ENCODE results near the gene TMEM129. TPM values are rescaled to one million over a fixed set of nuclear protein-coding genes. Genes with fewer than 3 reads are reported as not detected.

Gene TMEM129
- total RNA-seq, 4 donors from 2014 or later, result 50.4 to 77.2 (median 57.6) TPM

DNA sequence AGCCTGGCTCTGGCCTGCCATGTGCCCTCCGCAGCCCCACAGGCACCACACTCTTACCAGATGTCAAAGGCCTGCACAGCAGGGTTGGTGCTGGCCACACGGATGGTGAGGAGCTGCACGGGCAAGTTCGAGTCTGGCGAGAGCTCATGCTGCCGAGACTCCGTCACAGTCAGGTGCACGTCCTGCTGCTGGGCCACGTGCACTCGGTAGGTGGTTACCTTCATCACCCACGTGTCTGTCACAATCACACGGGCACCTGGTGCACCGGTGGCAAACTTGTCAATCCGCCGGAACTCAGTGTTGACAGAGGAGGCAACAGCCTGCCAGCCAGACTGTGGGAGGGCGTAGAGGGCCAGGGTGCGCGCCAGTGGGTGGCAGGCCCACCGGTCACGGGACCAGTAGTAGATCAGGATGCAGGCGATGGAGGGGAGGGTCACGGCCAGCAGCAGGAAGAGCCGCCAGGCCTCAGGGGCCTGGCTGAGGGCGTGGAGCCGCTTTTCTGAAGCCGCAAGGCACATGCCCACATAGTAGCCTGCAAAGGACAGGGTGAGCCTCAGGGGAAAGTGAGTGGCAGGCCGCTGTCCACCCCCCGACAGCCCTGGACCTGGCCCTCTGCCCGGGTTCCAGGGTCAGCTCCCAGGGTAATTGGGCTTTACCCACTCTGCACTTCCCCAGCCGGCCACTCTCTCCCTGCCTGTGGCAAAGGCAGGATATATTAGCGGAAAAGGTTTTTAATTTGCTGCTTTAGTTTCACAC, 2.9 kb downstream of the TMEM129 start:
- WGBS, result 68% methylated on average over 24 of the region's 31 CpGs

DNA sequence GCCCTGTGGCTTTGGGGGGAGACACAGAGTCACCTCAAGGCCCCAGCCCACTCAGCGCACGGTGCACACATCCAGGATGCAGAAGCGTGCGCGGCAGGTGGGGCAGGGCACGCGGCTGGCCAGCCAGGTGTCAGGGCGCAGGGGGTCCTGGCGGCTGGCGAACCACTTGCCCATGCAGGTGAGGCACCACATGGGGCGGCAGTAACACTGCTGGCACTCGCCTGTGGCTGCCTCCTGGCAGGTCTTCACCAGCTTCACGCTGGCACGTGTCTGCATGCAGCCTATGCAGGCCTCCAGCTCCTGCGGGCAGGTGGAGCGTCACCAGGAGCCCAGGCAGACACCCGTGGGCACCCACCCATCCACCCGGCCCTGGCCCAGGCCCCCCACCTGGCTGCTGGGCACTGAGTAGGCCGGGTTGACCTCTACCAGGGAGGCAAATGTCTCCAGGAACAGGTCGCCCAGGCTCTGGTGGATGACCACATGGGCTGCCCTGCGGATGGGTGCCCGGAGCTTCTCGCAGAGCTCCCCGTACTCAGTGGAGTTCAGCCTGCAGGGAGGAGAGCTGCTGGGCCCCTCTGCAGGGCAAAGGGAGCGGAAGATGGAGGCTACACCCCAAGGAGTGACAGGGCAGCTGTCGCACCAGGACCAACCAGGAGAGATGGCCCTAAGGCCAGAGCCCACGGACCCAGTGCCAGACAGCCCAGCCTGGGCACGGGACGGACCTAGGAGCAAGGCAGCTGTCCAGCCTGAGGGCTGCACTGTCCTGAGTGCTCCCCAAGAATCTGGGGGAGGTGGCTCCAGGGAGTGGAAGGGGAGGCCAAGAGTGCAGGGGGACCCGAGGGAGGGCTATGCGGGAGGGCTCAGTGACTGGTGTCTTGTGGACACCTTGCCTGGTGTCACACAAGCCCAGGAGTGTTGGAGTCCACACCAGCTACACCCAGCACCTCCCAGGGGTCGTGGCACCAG, 3.7 kb downstream of the TMEM129 start:
- H3K4me1 ChIP-seq, result peaks cover 81% of the 10 kb centered on the region
- H3K27me3 ChIP-seq, result no peaks in the 10 kb centered on the region
- TF ChIP-seq EP300 (IDR thresholded peaks at IDR 0.05) (no peak), POLR2AphosphoS5 (IDR thresholded peaks at IDR 0.05) (no peak)
- TF ChIP-seq, protein P1, sequence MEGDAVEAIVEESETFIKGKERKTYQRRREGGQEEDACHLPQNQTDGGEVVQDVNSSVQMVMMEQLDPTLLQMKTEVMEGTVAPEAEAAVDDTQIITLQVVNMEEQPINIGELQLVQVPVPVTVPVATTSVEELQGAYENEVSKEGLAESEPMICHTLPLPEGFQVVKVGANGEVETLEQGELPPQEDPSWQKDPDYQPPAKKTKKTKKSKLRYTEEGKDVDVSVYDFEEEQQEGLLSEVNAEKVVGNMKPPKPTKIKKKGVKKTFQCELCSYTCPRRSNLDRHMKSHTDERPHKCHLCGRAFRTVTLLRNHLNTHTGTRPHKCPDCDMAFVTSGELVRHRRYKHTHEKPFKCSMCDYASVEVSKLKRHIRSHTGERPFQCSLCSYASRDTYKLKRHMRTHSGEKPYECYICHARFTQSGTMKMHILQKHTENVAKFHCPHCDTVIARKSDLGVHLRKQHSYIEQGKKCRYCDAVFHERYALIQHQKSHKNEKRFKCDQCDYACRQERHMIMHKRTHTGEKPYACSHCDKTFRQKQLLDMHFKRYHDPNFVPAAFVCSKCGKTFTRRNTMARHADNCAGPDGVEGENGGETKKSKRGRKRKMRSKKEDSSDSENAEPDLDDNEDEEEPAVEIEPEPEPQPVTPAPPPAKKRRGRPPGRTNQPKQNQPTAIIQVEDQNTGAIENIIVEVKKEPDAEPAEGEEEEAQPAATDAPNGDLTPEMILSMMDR (IDR thresholded peaks at IDR 0.05), result no peak
- H3K36me3 ChIP-seq, result peaks cover 12% of the 10 kb centered on the region
- no peaks in the 10 kb centered on the region for H3K9me3 ChIP-seq
- WGBS, result 81% methylated on average over 5 of the region's 32 CpGs
- H3K27ac ChIP-seq, result peak overlapping the region; percentile 34
- DNase-seq (ENCODE audit: low spot score in 2 of 2), result no peak
- no peak overlapping the region for H3K4me3 ChIP-seq

More for the DNA sequence above, 2.9 kb downstream of the TMEM129 start:
- Histone ChIP-seq H3K36me3 (peaks cover 12% of the 10 kb centered on the region), H3K4me3 (no peak overlapping the region), H3K27me3 (no peaks in the 10 kb centered on the region), H3K9me3 (no peaks in the 10 kb centered on the region), H3K4me1 (peaks cover 84% of the 10 kb centered on the region), H3K27ac (peak overlapping the region; percentile 34)
- DNase-seq (ENCODE audit: low spot score in 2 of 2), result no peak
- TF ChIP-seq, protein P1 (IDR thresholded peaks at IDR 0.05), result no peak
- TF ChIP-seq POLR2A (IDR thresholded peaks at IDR 0.05), result no peak
- no peak for TF ChIP-seq POLR2AphosphoS5 (IDR thresholded peaks at IDR 0.05)
- TF ChIP-seq EP300 (IDR thresholded peaks at IDR 0.05), result no peak

DNA sequence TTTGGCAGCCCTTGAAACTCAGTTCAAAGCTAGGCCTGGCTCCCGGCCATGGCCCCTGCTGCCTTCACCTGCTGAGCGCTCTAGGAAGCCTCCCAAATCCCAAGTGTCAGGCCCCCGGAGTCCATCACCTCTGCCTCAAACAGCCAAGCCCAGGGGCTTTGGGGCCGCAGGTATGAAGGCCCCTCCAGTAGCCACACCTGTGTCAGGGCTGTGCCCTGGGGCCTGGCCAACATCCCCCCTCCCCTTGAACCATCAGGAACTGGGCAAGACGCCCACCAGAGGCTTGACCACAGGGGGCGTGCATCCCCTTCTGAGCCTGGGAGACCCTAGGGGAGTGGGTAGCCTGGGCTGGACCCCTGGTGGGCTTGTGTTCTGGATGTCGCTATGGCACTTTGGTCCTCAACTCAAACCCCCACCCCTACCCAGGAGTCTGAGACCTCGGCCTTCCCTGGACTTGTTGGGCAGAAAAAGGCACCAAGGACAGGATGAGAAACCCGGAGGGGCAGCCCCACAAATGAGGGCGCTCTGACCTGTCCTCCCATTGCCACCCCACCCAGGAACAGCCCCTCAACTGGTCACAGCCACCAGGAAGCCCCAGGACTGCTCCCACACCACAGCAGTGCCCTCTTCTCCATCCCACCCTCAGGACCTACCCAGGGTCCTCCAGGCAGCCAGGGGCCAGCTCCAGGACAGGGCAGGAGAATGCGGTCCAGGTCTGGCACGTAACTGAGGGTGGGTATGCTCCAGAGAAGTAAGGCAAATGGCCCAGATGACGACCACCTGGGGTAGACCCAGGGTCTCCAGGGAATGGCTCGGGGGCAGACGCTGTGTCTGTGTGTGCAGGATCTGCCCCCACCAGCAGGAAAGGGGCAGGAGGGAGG, 4.8 kb downstream of the TMEM129 start:
- no peak overlapping the region for H3K27ac ChIP-seq
- peaks cover 75% of the 10 kb centered on the region for H3K4me1 ChIP-seq
- H3K9me3 ChIP-seq, result no peaks in the 10 kb centered on the region
- H3K36me3 ChIP-seq, result peaks cover 12% of the 10 kb centered on the region
- DNase-seq (ENCODE audit: low spot score in 2 of 2), result no peak
- no peak overlapping the region for H3K4me3 ChIP-seq
- WGBS, result 87% methylated on average over 13 of the region's 15 CpGs
- H3K27me3 ChIP-seq, result no peaks in the 10 kb centered on the region
- TF ChIP-seq POLR2A (IDR thresholded peaks at IDR 0.05), result no peak
- no peak for TF ChIP-seq EP300 (IDR thresholded peaks at IDR 0.05)
- TF ChIP-seq, protein P1 (IDR thresholded peaks at IDR 0.05), result no peak
- TF ChIP-seq POLR2AphosphoS5 (IDR thresholded peaks at IDR 0.05), result no peak

DNA sequence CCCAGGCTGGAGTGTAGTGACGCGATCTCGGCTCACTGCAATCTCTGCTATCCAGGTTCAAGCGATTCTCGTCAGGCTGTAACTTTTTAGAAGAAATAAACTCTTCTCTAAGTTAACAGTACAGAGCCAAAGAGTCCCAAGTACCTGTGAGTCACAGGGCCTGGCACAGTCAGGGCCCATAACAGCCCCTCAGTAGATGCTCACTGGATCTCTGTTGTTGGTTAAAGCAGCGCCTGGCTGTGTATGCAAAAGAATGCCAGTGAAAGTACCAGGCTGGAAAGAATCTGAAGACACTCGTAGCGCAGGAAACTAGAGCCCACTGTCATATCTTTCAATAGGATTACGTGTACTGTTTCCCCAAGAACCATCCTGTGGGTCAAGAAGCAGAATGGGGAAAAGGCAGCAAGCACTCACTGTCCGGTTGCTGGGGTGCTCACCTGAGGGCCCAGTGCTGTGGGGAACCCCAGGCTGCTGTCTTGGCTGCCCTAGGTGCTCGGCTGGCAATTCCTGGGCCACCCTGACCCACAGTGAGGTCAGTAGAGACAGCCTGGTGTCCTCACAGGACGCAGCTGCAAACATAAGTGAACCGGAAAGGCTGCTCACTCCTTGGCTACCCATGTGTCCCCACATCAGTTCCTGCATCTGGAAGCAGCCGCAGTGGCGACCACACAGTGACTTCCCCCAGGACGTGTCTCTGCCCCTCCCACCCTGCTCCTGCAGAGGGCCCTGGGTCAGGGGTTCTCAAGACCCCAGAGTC, 5.9 kb downstream of the TMEM129 start:
- WGBS, result 68% methylated on average over 11 of the region's 16 CpGs
- Histone ChIP-seq H3K9me3 (no peaks in the 10 kb centered on the region), H3K36me3 (peaks cover 12% of the 10 kb centered on the region), H3K4me1 (peaks cover 83% of the 10 kb centered on the region), H3K4me3 (no peak overlapping the region), H3K27ac (no peak overlapping the region), H3K27me3 (no peaks in the 10 kb centered on the region)
- TF ChIP-seq, protein P1 (IDR thresholded peaks at IDR 0.05), result no peak
- TF ChIP-seq POLR2AphosphoS5 (IDR thresholded peaks at IDR 0.05) (no peak), EP300 (IDR thresholded peaks at IDR 0.05) (no peak), POLR2A (IDR thresholded peaks at IDR 0.05) (no peak)
- no peak for DNase-seq (ENCODE audit: low spot score in 2 of 2)
